Keratinocyte (primary cell): Measurements from ENCODE around the gene AKR1C8. TPM values are rescaled to one million over a fixed set of nuclear protein-coding genes. Genes with fewer than 3 reads are reported as not detected.

Experiments used
- DNase-seq: peaks from one replicate; pipeline ENCODE4 v3.0.0-alpha.2; 2011; ENCODE audit warnings: low read depth, missing footprints, low spot score
- FAIRE-seq: peaks from 2 replicates; lab custom pipeline; 2011; peaks lifted over from hg19 to GRCh38; lab: Jason Lieb, UNC
- H2AFZ ChIP-seq: 2 replicates; pipeline ENCODE4 v1.6.0; 2012; ENCODE audit warnings: low read length, control low read depth, inconsistent platforms; ENCODE audit not compliant: control insufficient read depth
- H3K27ac ChIP-seq: 2 replicates; pipeline ENCODE4 v1.5.1; 2011; ENCODE audit warnings: low read length; ENCODE audit not compliant: control insufficient read depth, insufficient read depth
- H3K27me3 ChIP-seq: 3 replicates; pipeline ENCODE4 v1.6.0; 2011; ENCODE audit warnings: low read length; ENCODE audit not compliant: control insufficient read depth, insufficient read depth; ENCODE audit errors: extremely low read depth
- H3K36me3 ChIP-seq, 2 experiments: 2 replicates in 1 of 2; 3 replicates in 1 of 2; pipeline ENCODE4 v1.5.1; 2011; ENCODE audit warnings: low read length in 2 of 2, mild to moderate bottlenecking in 1 of 2; ENCODE audit not compliant: control insufficient read depth in 2 of 2, insufficient read depth in 2 of 2; ENCODE audit errors: extremely low read depth in 1 of 2
- H3K4me1 ChIP-seq: 3 replicates; pipeline ENCODE4 v1.5.1; 2011; ENCODE audit warnings: low read length; ENCODE audit not compliant: control insufficient read depth, insufficient read depth; ENCODE audit errors: extremely low read depth
- H3K4me2 ChIP-seq: 3 replicates; pipeline ENCODE4 v1.6.0; 2011; ENCODE audit warnings: low read depth, low read length; ENCODE audit not compliant: control insufficient read depth, insufficient read depth; ENCODE audit errors: extremely low read depth
- H3K4me3 ChIP-seq, 3 experiments: fragments of 200-600 bp in 1 of 3; sonication (generic) in 1 of 3; 2 replicates in 2 of 3; 3 replicates in 1 of 3; pipeline ENCODE4 v1.5.1; 2011 to 2016; ENCODE audit warnings: low read length in 3 of 3, mild to moderate bottlenecking in 3 of 3, control low read depth in 2 of 3, inconsistent platforms in 1 of 3, low read depth in 1 of 3, mixed read lengths in 1 of 3, mixed run types in 1 of 3, moderate library complexity in 1 of 3; ENCODE audit not compliant: control insufficient read depth in 2 of 3, insufficient read depth in 2 of 3; ENCODE audit errors: extremely low read depth in 1 of 3
- H3K79me2 ChIP-seq: 2 replicates; pipeline ENCODE4 v1.6.0; 2012; ENCODE audit warnings: low read length; ENCODE audit not compliant: control insufficient read depth, insufficient read depth
- H3K9ac ChIP-seq: 3 replicates; pipeline ENCODE4 v1.6.0; 2011; ENCODE audit warnings: low read length; ENCODE audit not compliant: control insufficient read depth, insufficient read depth; ENCODE audit errors: extremely low read depth
- H3K9me1 ChIP-seq: 3 replicates; pipeline ENCODE4 v1.6.0; 2011; ENCODE audit warnings: low read length; ENCODE audit not compliant: control insufficient read depth, insufficient read depth; ENCODE audit errors: extremely low read depth
- H3K9me3 ChIP-seq: 2 replicates; pipeline ENCODE4 v1.5.1; 2012; ENCODE audit warnings: low read depth, low read length; ENCODE audit not compliant: control insufficient read depth
- H4K20me1 ChIP-seq: 3 replicates; pipeline ENCODE4 v1.6.0; 2011; ENCODE audit warnings: low read length; ENCODE audit not compliant: control insufficient read depth, insufficient read depth; ENCODE audit errors: extremely low read depth
- EZH2 ChIP-seq: IDR thresholded peaks from one replicate; pipeline ENCODE4 v1.6.1; 2012; ENCODE audit warnings: inconsistent platforms, mild to moderate bottlenecking, low read length, moderate library complexity
- dilution Hi-C: fragments of 300-500 bp; cut with MboI; formaldehyde crosslinking; loops from one replicate; pipeline ENCODE4 v1.7.0; 2020; ENCODE audit warnings: low sequenced_read_pairs; ENCODE audit not compliant: extremely low pct_ligation_motif_present
- polyA plus RNA-seq, 5 experiments: library from polyadenylated mRNA; depleted of rRNA in 3 of 5; stranded (reverse) in 3 of 5; stranded (forward) in 1 of 5; unstranded in 1 of 5; fragments of >200 nt; gene quantifications; 1 replicate in 1 of 5; 2 replicates in 3 of 5; 3 replicates in 1 of 5; pipeline versions ENCODE4 v1.2.1 to v1.2.3, GENCODE V29; 2011 to 2012; ENCODE audit warnings: missing spikeins in 2 of 5, low read depth in 1 of 5, low replicate concordance in 1 of 5
- TF ChIP-seq, protein P1 (sequence below), 3 experiments: IDR thresholded peaks in 1 of 3; conservative IDR thresholded peaks in 1 of 3; optimal IDR thresholded peaks in 1 of 3; 2 replicates in 2 of 3; 3 replicates in 1 of 3; pipeline versions ENCODE3 to v1.5.1; 2011; ENCODE audit warnings: low read length in 3 of 3, mild to moderate bottlenecking in 3 of 3, moderate library complexity in 2 of 3, control low read depth in 1 of 3, inconsistent platforms in 1 of 3; ENCODE audit not compliant: insufficient read depth in 2 of 3; ENCODE audit errors: extremely low read depth in 1 of 3

The AKR1C8 gene
- polyA plus RNA-seq, 1 donor (not counting 4 experiments of a cell fraction or from before 2014, with no cell fraction given), result not detected

DNA sequence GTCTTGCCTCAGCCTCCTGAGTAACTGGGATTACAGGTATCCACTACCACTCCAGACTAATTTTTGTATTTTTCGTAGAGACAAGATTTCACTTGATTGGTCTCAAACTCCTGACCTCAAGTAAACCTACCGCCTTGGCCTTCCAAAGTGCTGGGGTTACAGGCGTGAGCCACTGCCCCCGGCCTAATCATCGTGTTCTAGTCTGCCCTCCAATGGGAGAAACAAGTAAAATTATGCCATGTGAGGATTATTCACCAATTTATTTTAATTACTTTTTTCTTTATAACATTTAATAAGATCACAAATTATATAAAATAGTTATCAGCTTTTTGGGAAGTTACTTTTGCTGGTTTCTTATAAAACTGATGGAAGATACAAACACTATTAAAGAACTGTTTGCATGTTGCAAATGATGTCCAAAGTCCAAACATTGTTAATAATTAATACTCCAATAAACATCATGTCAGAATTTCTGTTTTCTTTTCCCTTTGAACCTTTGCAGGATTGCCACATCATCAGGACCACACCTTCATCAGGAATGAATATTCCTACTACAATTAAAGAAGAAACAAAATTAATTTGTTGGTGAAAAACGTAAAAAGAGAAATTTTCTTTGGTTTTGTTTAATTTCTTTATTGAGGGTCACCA is 10.9 kb upstream of the AKR1C8 start:
- Histone ChIP-seq H3K9ac (no peak overlapping the region), H3K4me1 (no peaks in the 10 kb centered on the region), H3K9me3 (no peaks in the 10 kb centered on the region), H3K27me3 (peaks cover 3% of the 10 kb centered on the region), H3K4me3 (no peak overlapping the region), H3K36me3 (no peaks in the 10 kb centered on the region), H3K9me1 (no peaks in the 10 kb centered on the region), H3K79me2 (no peaks in the 10 kb centered on the region), H3K4me2 (no peak overlapping the region), H3K27ac (no peak overlapping the region), H4K20me1 (no peaks in the 10 kb centered on the region), H2AFZ (no peak overlapping the region)
- TF ChIP-seq, protein P1, sequence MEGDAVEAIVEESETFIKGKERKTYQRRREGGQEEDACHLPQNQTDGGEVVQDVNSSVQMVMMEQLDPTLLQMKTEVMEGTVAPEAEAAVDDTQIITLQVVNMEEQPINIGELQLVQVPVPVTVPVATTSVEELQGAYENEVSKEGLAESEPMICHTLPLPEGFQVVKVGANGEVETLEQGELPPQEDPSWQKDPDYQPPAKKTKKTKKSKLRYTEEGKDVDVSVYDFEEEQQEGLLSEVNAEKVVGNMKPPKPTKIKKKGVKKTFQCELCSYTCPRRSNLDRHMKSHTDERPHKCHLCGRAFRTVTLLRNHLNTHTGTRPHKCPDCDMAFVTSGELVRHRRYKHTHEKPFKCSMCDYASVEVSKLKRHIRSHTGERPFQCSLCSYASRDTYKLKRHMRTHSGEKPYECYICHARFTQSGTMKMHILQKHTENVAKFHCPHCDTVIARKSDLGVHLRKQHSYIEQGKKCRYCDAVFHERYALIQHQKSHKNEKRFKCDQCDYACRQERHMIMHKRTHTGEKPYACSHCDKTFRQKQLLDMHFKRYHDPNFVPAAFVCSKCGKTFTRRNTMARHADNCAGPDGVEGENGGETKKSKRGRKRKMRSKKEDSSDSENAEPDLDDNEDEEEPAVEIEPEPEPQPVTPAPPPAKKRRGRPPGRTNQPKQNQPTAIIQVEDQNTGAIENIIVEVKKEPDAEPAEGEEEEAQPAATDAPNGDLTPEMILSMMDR (optimal IDR thresholded peaks at IDR 0.05 in 1 of 3, IDR thresholded peaks at IDR 0.05 in 1 of 3, conservative IDR thresholded peaks at IDR 0.05 in 1 of 3; ENCODE audit: extremely low read depth in 1 of 3, insufficient read depth in 2 of 3, low read length in 3 of 3), result no peak
- TF ChIP-seq EZH2, result no peak
- dilution Hi-C loops, result no loop called here
- DNase-seq (no peak), FAIRE-seq (no peak)

DNA sequence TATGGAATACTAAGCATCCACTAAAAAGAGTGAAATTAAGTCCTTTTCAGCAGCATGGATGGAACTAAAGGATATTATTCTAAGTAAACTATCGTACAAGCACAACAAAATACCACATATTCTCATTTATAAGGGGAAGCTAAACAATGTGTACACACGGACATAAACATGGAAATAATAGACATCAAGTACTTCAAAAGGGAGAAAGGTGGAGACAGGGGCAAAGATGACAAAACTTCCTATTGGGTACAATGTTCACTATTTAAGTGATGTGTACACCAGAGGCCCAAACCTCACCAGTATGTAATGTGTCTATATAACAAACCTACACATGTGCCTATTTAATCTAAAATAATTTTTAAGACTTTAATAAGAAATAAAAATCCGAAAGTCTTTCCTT is 9.5 kb upstream of the AKR1C8 start:
- DNase-seq (no peak), FAIRE-seq (no peak)
- no peaks in the 10 kb centered on the region for H3K4me1 ChIP-seq
- H3K27me3 ChIP-seq, result peaks cover 3% of the 10 kb centered on the region
- H2AFZ ChIP-seq, result no peak overlapping the region
- H3K27ac ChIP-seq, result no peak overlapping the region
- H3K79me2 ChIP-seq, result no peaks in the 10 kb centered on the region
- no peaks in the 10 kb centered on the region for H4K20me1 ChIP-seq
- H3K4me2 ChIP-seq, result no peak overlapping the region
- H3K9ac ChIP-seq, result no peak overlapping the region
- no peaks in the 10 kb centered on the region for H3K9me1 ChIP-seq
- dilution Hi-C loops, result no loop called here
- H3K4me3 ChIP-seq, result no peak overlapping the region
- H3K9me3 ChIP-seq, result no peaks in the 10 kb centered on the region
- no peak for TF ChIP-seq EZH2
- TF ChIP-seq, protein P1 (optimal IDR thresholded peaks at IDR 0.05 in 1 of 3, IDR thresholded peaks at IDR 0.05 in 1 of 3, conservative IDR thresholded peaks at IDR 0.05 in 1 of 3; ENCODE audit: extremely low read depth in 1 of 3, insufficient read depth in 2 of 3, low read length in 3 of 3), result no peak
- no peaks in the 10 kb centered on the region for H3K36me3 ChIP-seq
